Hematopoietic multipotent progenitor cell (in vitro differentiated cells): ENCODE measurements around the gene METAP1D. TPM values are rescaled to one million over a fixed set of nuclear protein-coding genes. Genes with fewer than 3 reads are reported as not detected.

Experiments used
- DNase-seq, 3 donors: peaks; one replicate each; pipeline ENCODE4 v3.0.0-alpha.2; 2011 to 2015; ENCODE audit warnings: low read depth in 2 of 3, low spot score in 2 of 3
- total RNA-seq: library from RNA; depleted of rRNA; stranded (reverse); fragments of >200 nt; gene quantifications from one replicate; pipeline ENCODE4 v1.2.3, GENCODE V29; 2012

Gene METAP1D
- total RNA-seq, 1 donor, result 5.1 TPM

- no peak for DNase-seq
These were observed 119.3 kb downstream of the METAP1D start for GRCh38 chr2:172119089-172119488.

GRCh38 chr2:172120118-172120517 is 120.4 kb downstream of the METAP1D start:
- DNase-seq, result no peak

GRCh38 chr2:172128484-172128883 is 128.7 kb downstream of the METAP1D start:
- DNase-seq, result no peak

- DNase-seq, result no peak
These were observed 129.7 kb downstream of the METAP1D start for GRCh38 chr2:172129404-172129803.

Other genes with a start within 250 kb of the METAP1D start
- gene SLC25A12, start 105.7 kb upstream of the METAP1D start, total RNA-seq, result 14.0 TPM
- 25.3 TPM for gene HAT1, start 77.5 kb upstream of the METAP1D start, total RNA-seq
- not detected for gene DLX1, start 85.6 kb downstream of the METAP1D start, total RNA-seq
- under 0.01 TPM for gene DLX2, start 102.9 kb downstream of the METAP1D start, total RNA-seq